HG03159 (cell line): ENCODE results near the gene GZMM.

Experiments
- ATAC-seq: cut with Tn5 transposase; IDR thresholded peaks from one replicate; pipeline ENCODE4 v1.9.1; 2021; ENCODE audit warnings: mild to moderate bottlenecking, moderate library complexity; ENCODE audit not compliant: unreplicated experiment

The GZMM gene

GRCh38 chr19:511101-511851 lies 32.6 kb upstream of the GZMM start:
- ATAC-seq = no peak

GRCh38 chr19:512547-513365 lies 31.1 kb upstream of the GZMM start:
- no peak for ATAC-seq

- no peak for ATAC-seq
Observed at GRCh38 chr19:513368-514165, 30.3 kb upstream of the GZMM start.

- no peak for ATAC-seq
Observed at GRCh38 chr19:514166-514663, 29.6 kb upstream of the GZMM start.

GRCh38 chr19:517721-518597 lies 25.9 kb upstream of the GZMM start:
- ATAC-seq = no peak

- ATAC-seq = no peak
Observed at GRCh38 chr19:518598-519231, 25.1 kb upstream of the GZMM start.

GRCh38 chr19:519449-519865 lies 24.4 kb upstream of the GZMM start:
- no peak for ATAC-seq

GRCh38 chr19:522726-523125 lies 21.1 kb upstream of the GZMM start:
- no peak for ATAC-seq

GRCh38 chr19:524062-524674 lies 19.7 kb upstream of the GZMM start:
- ATAC-seq = no peak

GRCh38 chr19:525029-525428 lies 18.8 kb upstream of the GZMM start:
- no peak for ATAC-seq

GRCh38 chr19:525857-526419 lies 17.9 kb upstream of the GZMM start:
- ATAC-seq = no peak

- ATAC-seq = no peak
Observed at GRCh38 chr19:530134-531008, 13.5 kb upstream of the GZMM start.

- ATAC-seq = peak; percentile 67
Observed at GRCh38 chr19:531009-531752, 12.7 kb upstream of the GZMM start.

- peak; percentile 11 for ATAC-seq
Observed at GRCh38 chr19:531753-532560, 11.9 kb upstream of the GZMM start, which contains the start of gene CDC34. Gene CDC34 (plus strand): TSS chr19:531760. CDS start chr19:531932, 172 bp downstream.

GRCh38 chr19:532561-533363 lies 11.1 kb upstream of the GZMM start:
- ATAC-seq = peak; percentile 8
